Measurements from ENCODE around the gene PDZD8.
"Not testable (repeated sequence)": the region's sequence is repeated elsewhere in the genome, so short reads cannot be mapped to it uniquely, and the experiment has no call there.

Gene PDZD8

GRCh38 chr10:117249493-117250093 is 125.6 kb downstream of the PDZD8 start:
- no peak for DNase-seq

- no peak for DNase-seq
Measured at GRCh38 chr10:117248750-117249465, 126.3 kb downstream of the PDZD8 start.

GRCh38 chr10:117246997-117247671 is 128.1 kb downstream of the PDZD8 start:
- no peak for DNase-seq

- DNase-seq: no peak
Measured at GRCh38 chr10:117242463-117242832, 132.8 kb downstream of the PDZD8 start.

GRCh38 chr10:117241541-117242462 is 133.4 kb downstream of the PDZD8 start:
- no peak for DNase-seq

GRCh38 chr10:117240621-117241529 is 134.4 kb downstream of the PDZD8 start, which contains the start of gene SLC18A2:
TSS of gene SLC18A2 (plus strand) at chr10:117241114. CDS start at chr10:117241694, 580 bp downstream.
- no peak for DNase-seq

- DNase-seq: no peak
Measured at GRCh38 chr10:117239721-117240620, 135.3 kb downstream of the PDZD8 start.

GRCh38 chr10:117239051-117239450 is 136.2 kb downstream of the PDZD8 start:
- DNase-seq: no peak

GRCh38 chr10:117237401-117237991 is 137.7 kb downstream of the PDZD8 start:
- no peak for DNase-seq

GRCh38 chr10:117230107-117230506 is 145.1 kb downstream of the PDZD8 start:
- DNase-seq: not testable (repeated sequence)

GRCh38 chr10:117228210-117228609 is 147.0 kb downstream of the PDZD8 start:
- no peak for DNase-seq
